Heart right ventricle (tissue), 16 donors: ENCODE data around the gene PCDHA5. TPM values are rescaled to one million over a fixed set of nuclear protein-coding genes. Genes with fewer than 3 reads are reported as not detected.
"Not testable (repeated sequence)": the region's sequence is repeated elsewhere in the genome, so short reads cannot be mapped to it uniquely, and the experiment has no call there.

Source experiments
- ATAC-seq, 8 donors: fragments of 200-7000 bp; cut with Tn5 transposase; one replicate each; pipeline ENCODE4 v1.9.1; 2020; ENCODE audit warnings: mild to moderate bottlenecking in 8 of 8, moderate library complexity in 8 of 8, moderate number of reproducible peaks in 1 of 8
- DNase-seq, 2 donors: peaks; one replicate each; pipeline ENCODE4 v3.0.0-alpha.2; 2020
- H3K27ac ChIP-seq, 10 donors: fragments of 200-600 bp; sonication (generic) in 2 of 10; one replicate each; pipeline versions ENCODE4 v1.5.0 to v1.8.0; 2020 to 2022; ENCODE audit warnings: mild to moderate bottlenecking in 3 of 10
- H3K27me3 ChIP-seq, 7 donors: fragments of 200-600 bp; one replicate each; pipeline ENCODE4 v1.8.0; 2021 to 2022; ENCODE audit warnings: mild to moderate bottlenecking in 2 of 7
- H3K36me3 ChIP-seq, 9 donors: fragments of 200-600 bp; sonication (generic) in 1 of 9; one replicate each; pipeline versions ENCODE4 v1.5.0 to v1.8.0; 2020 to 2022; ENCODE audit warnings: mild to moderate bottlenecking in 2 of 9
- H3K4me1 ChIP-seq, 9 donors: fragments of 200-600 bp; sonication (generic) in 1 of 9; one replicate each; pipeline versions ENCODE4 v1.5.0 to v1.8.0; 2020 to 2022; ENCODE audit warnings: mild to moderate bottlenecking in 4 of 9
- H3K4me3 ChIP-seq, 10 donors: fragments of 200-600 bp; sonication (generic) in 2 of 10; one replicate each; pipeline versions ENCODE4 v1.5.0 to v1.8.0; 2020 to 2022; ENCODE audit warnings: mild to moderate bottlenecking in 7 of 10, moderate library complexity in 2 of 10
- H3K9me3 ChIP-seq, 11 donors: fragments of 200-600 bp in 10 of 11; sonication (generic) in 2 of 11; one replicate each; pipeline versions ENCODE4 v1.5.0 to v1.8.0; 2013 to 2022; ENCODE audit warnings: mild to moderate bottlenecking in 2 of 11, control low read depth in 1 of 11, moderate library complexity in 1 of 11
- CTCF ChIP-seq, 9 donors: fragments of 200-600 bp; sonication (generic) in 2 of 9; IDR thresholded peaks; one replicate each; pipeline versions ENCODE4 v1.5.0 to v1.8.0; 2021 to 2022; ENCODE audit warnings: antibody characterized with exemption in 9 of 9, mild to moderate bottlenecking in 5 of 9, moderate library complexity in 1 of 9
- WGBS, 2 donors: extraction: QIAGEN DNeasy Blood & Tissue Kit; methylation state at CpG; one replicate each; pipeline ENCODE4 v1.1.7; 2013; ENCODE audit warnings: inconsistent platforms in 1 of 2; 5-methylcytosine and 5-hydroxymethylcytosine counted together
- intact Hi-C, 10 donors: fragments of 100-400 bp; cut with DNase I; formaldehyde crosslinking; loops; one replicate each; pipeline versions ENCODE4 v1.11.1 to v1.14.2; 2022
- polyA plus RNA-seq, 2 donors: library from polyadenylated mRNA; stranded (reverse); fragments of 200-250 nt; gene quantifications; one replicate each; pipeline ENCODE4 v1.2.3, GENCODE V29; 2013
- total RNA-seq, 10 donors: library from RNA; stranded (reverse); fragmentation: NEBNext Ultra II Directional in 3 of 10; extraction: Animal tissue kit (Norgen Biotek cat#: 25700) in 3 of 10; gene quantifications; one replicate each; pipeline versions ENCODE4 v1.2.1 to v1.2.4, GENCODE V29; 2021 to 2023
- donor health status: Arrhythmogenic right ventricular cardiomyopathy.
- donor health status: ischemic (EF 13 %, LVEDD 7.1; RV severe dilation, severe dysfunction).
- donor health status: healthy with polysubstance abuse.
- donor health status: DM: no; HTN: yes; CAD: no.
- donor health status: DM: no; HTN: no; CAD: no.
- donor health status: ischemic (EF 25% LVEDD 6.9; RV normal size, moderate dysfunction).
- donor health status: ischemic (EF 25% LVEDD 5.7; RV mildly dilated, moderate dysfunction).
- donor health status: healthy.
- donor health status: DM: yes; HTN: yes; CAD: no.
- donor health status: Ischemic cardiomyopathy.
- donor health status: ischemic (EF 35%, LVEDD 5.7; RV mildly dilated, moderate dysfunction).
- donor health status: nonischemic (EF 11% LVEDD 7.7; RV severe dilation, severe dysfunction).
- donor health status: DM: yes; HTN: yes; CAD: no.
- donor health status: PGD.
- donor health status: ischemic (EF 29% LVEDD 5.4; RV normal size, mild dysfunction).
- donor health status: nonischemic (EF 23%, LVEDD 6.1; RV moderate dilation, normal function).

The PCDHA5 gene
- total and polyA plus RNA-seq, 12 donors = 0.07 to 0.11 (median 0.08) TPM; not detected in 8

- DNase-seq = no peak
- Histone ChIP-seq H3K36me3 (no peaks in the 10 kb centered on the region), H3K27me3 (peaks cover 0 to 57% (median 18%) of the 10 kb centered on the region in 7 donors), H3K27ac (no peak within 1 kb of the TSS), H3K4me3 (peak within 1 kb of the TSS in 9 of 10 donors; percentile 15 to 52 (median 37)), H3K4me1 (no peaks in the 10 kb centered on the region), H3K9me3 (peaks cover 0 to 80% (median 20%) of the 10 kb centered on the region in 11 donors)
- intact Hi-C loops = no loop called here
- WGBS, 2 donors = 13 to 14% methylated on average over 34 to 37 of the region's 47 CpGs
- peak in 3 of 8 donors; percentile 38 to 57 (median 39) for ATAC-seq
- peak in 8 of 9 donors; percentile 6 to 54 (median 27) for TF ChIP-seq CTCF (IDR thresholded peaks at IDR 0.05)
Measured at GRCh38 chr5:140806834-140807775, 14.3 kb upstream of the PCDHA5 start, which contains the start of gene PCDHA4. Gene PCDHA4 (plus strand): TSS chr5:140807068.

- DNase-seq, H3K27ac ChIP-seq, H3K36me3 ChIP-seq, ATAC-seq, H3K4me3 ChIP-seq, intact Hi-C loops, H3K4me1 ChIP-seq: not testable (repeated sequence)
- H3K27me3 ChIP-seq = peaks cover 0 to 44% (median 8%) of the 10 kb centered on the region in 7 donors
- WGBS, 2 donors = 50 to 54% methylated on average over 62 of the region's 62 CpGs
- H3K9me3 ChIP-seq = peaks cover 0 to 78% (median 10%) of the 10 kb centered on the region in 11 donors
Measured at GRCh38 chr5:140808241-140808888, 13.0 kb upstream of the PCDHA5 start.

- no peak for DNase-seq
- Histone ChIP-seq H3K9me3 (peaks cover 0 to 77% (median 10%) of the 10 kb centered on the region in 11 donors), H3K36me3 (no peaks in the 10 kb centered on the region), H3K27me3 (peaks cover 0 to 42% (median 7%) of the 10 kb centered on the region in 7 donors), H3K4me3 (no peak overlapping the region), H3K27ac (no peak overlapping the region), H3K4me1 (no peaks in the 10 kb centered on the region)
- 56 to 62% methylated on average over 43 of the region's 43 CpGs for WGBS, 2 donors
- TF ChIP-seq CTCF (IDR thresholded peaks at IDR 0.05) = no peak
- ATAC-seq = peak in 1 of 8 donors; percentile 50
- intact Hi-C loops = no loop called here
Measured at GRCh38 chr5:140808889-140809291, 12.5 kb upstream of the PCDHA5 start.

- 22 to 30% methylated on average over 6 of the region's 6 CpGs for WGBS, 2 donors
- H3K36me3 ChIP-seq = no peaks in the 10 kb centered on the region
- TF ChIP-seq CTCF (IDR thresholded peaks at IDR 0.05) = no peak
- DNase-seq = no peak
- no peak overlapping the region for H3K4me3 ChIP-seq
- H3K9me3 ChIP-seq = peaks cover 0 to 61% (median 7%) of the 10 kb centered on the region in 11 donors
- H3K27me3 ChIP-seq = peaks cover 0 to 79% (median 38%) of the 10 kb centered on the region in 7 donors
- no peak for ATAC-seq
- intact Hi-C loops = no loop called here
- no peaks in the 10 kb centered on the region for H3K4me1 ChIP-seq
- no peak overlapping the region for H3K27ac ChIP-seq
Measured at GRCh38 chr5:140822281-140822629, 842 bp downstream of the PCDHA5 start.

GRCh38 chr5:140822969-140823368 is 1.6 kb downstream of the PCDHA5 start:
- H3K36me3 ChIP-seq, intact Hi-C loops, H3K4me1 ChIP-seq, ATAC-seq, H3K4me3 ChIP-seq, DNase-seq, H3K27ac ChIP-seq: not testable (repeated sequence)
- WGBS, 2 donors = 41 to 48% methylated on average over 48 of the region's 48 CpGs
- H3K27me3 ChIP-seq = peaks cover 0 to 87% (median 44%) of the 10 kb centered on the region in 7 donors
- H3K9me3 ChIP-seq = peaks cover 0 to 67% (median 6%) of the 10 kb centered on the region in 11 donors
